ENCODE results near the gene CKAP5.

DNA sequence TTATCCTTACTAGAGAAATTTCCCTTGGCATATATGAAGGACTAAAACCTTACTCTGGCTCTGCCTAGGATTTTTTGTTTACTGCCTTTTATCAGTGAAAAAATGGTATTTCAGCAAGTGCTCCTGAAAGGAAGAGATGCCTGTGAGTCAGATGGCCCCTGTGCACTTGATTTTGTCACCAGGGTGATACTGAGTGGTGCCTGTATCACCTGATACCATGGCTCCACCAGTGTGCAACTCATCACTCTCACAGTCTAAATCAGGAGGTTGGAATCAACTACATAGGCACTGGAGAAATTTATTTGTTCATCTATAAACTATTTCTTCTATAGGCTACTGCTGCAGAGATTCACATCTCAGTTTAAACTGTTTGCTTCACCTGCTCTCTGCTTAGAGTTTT, 83.8 kb downstream of the CKAP5 start:
- no peak for TF ChIP-seq EZH2phosphoT487 (IDR thresholded peaks at IDR 0.05)
- no peak for TF ChIP-seq EZH2 (IDR thresholded peaks at IDR 0.05)
- TF ChIP-seq, protein P1, sequence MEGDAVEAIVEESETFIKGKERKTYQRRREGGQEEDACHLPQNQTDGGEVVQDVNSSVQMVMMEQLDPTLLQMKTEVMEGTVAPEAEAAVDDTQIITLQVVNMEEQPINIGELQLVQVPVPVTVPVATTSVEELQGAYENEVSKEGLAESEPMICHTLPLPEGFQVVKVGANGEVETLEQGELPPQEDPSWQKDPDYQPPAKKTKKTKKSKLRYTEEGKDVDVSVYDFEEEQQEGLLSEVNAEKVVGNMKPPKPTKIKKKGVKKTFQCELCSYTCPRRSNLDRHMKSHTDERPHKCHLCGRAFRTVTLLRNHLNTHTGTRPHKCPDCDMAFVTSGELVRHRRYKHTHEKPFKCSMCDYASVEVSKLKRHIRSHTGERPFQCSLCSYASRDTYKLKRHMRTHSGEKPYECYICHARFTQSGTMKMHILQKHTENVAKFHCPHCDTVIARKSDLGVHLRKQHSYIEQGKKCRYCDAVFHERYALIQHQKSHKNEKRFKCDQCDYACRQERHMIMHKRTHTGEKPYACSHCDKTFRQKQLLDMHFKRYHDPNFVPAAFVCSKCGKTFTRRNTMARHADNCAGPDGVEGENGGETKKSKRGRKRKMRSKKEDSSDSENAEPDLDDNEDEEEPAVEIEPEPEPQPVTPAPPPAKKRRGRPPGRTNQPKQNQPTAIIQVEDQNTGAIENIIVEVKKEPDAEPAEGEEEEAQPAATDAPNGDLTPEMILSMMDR (IDR thresholded peaks at IDR 0.05), result no peak

Measured in neural progenitor cell (in vitro differentiated cells).